HG02588 (cell line): ENCODE data around the gene DIPK1B.

Experiments used
- ATAC-seq: cut with Tn5 transposase; IDR thresholded peaks from one replicate; pipeline ENCODE4 v1.9.1; 2021; ENCODE audit warnings: mild to moderate bottlenecking, moderate library complexity; ENCODE audit not compliant: unreplicated experiment

The DIPK1B gene

GRCh38 chr9:136686534-136686793, 25.9 kb upstream of the DIPK1B start:
- ATAC-seq: no peak

DNA sequence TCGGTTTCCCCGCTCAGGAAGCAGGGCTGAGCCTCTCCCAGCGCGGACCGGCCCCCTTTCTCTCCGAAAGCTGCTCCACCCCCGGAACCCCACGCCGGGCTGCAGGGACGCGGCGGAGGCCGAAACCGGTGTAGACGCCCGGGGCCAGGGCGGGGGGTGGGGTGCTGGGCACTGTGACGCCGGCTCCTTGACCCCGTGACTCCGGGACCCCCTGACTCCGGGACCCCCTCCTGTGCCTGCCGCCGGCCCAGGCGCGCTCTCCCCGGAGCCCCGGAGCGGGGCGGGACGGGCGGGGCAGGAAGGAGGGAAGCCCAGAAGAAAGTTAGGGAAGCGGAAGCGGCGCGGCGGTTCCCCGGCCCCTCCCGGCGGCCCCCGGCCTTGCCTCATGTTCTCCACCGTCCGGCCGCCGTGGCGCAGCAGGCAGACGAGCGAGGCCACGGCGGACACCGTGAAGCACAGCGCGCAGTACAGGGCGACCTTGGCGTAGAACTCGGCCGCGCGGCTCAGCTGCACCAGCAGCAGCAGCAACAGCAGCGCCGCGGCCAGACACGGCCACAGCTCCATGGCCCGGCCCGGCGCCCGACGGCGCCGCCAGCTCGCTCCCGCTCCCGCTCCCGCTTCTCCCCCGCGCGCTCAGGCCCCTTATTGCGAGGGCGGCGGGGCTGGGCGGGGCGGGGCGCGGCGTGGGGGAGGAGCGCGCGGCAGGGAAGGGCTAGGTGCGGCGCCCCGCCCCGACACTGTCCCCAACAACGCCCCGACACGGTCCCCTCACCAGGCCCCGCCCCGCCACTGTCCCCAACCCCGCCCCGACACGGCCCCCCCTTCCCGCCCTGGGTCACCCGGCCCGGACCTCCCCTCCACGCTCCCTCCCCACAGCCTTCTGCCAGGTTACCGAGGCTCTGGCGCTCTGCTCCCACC, 25.3 kb upstream of the DIPK1B start, which contains the start of gene AGPAT2:
AGPAT2 (minus strand) TSS at position 664 of the 918 bp plus-strand sequence; CDS start at position 564, 100 bp downstream.
- ATAC-seq: peak; percentile 51

DNA sequence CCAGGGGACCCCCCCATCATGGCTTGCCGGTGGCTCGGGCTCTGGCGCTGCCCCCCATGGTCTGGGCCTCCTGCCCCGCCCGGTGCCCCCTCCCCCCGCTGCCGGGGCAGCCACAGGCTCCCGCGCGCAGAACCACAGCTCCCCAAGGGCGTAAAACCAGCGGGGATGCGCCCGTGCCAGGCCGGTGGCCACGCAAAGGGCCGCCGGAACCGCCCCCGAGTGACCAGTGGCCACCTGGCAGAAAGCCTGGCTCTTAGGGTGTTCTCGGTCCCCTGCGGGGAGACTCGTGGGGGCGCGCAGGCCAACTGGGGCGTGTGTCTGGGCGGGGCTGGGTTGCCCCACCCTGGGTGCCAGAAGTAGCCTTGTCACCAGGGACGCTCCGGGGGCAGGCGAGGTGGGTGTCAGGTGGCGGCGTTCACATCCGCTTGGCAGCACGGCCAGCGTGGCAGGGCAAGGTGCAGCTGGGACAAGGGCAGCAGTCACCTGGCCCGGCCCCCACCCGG, 24.6 kb upstream of the DIPK1B start:
- no peak for ATAC-seq

- ATAC-seq: no peak
Measured at GRCh38 chr9:136688274-136689107, 23.9 kb upstream of the DIPK1B start.

- no peak for ATAC-seq
Measured at GRCh38 chr9:136689108-136689460, 23.3 kb upstream of the DIPK1B start.

DNA sequence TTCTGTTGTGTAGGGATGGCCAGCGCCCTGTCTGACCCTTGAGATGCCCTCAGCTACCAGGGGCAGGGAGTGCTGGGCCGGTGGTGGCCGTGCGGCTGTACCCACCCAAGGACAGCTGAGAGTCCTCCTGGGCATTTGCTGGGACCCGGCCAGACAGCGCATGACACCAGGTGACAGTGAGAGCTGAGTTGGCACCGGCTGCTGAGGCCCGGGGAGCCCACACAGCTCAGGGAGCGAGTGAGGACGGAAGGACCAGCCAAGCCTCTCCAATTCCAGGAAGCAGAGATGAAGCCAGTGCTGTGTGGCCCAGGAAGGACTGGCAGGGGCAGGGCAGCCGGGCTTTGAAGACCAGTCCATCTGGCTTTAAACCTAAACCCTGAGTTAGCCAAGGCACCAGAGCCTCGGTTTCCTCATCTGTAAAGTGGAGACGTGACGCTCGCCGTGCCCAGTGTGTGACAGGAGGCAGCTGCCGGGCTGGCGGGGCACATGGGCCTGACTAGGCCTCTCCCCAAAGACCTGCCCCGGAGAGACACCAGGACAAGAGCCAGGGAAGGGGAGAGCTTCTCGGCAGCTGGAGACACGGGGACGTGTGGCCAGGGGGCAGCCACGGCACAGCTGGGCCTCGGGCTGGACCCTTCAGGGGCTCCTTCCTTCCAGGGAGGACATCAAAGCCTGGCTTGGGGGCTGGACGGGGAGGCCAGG, 22.1 kb upstream of the DIPK1B start:
- ATAC-seq: no peak

DNA sequence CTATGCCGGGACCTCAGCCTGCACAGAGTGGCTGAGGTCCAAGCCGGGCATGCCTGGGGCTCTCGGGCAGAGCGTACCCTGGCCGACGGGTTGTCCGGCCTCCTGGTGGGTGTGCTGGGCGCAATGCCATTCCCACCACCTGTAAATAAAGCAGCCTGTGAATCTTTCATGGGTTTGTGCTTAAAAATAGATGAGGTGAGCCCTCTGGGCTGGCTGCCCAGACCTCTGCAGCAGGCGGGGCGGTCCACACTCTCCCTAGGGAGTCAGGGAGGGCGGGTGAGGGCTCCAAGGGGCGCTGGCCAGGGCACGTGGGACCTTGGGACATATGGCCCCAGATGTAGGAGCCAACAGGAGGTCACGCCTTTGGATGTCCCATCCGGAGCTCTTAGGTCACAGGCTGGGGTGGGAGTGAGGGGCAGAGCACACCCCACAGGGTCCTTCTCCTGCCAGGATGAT, 21.5 kb upstream of the DIPK1B start:
- ATAC-seq: no peak

- no peak for ATAC-seq
Measured at GRCh38 chr9:136691316-136692184, 20.8 kb upstream of the DIPK1B start.

DNA sequence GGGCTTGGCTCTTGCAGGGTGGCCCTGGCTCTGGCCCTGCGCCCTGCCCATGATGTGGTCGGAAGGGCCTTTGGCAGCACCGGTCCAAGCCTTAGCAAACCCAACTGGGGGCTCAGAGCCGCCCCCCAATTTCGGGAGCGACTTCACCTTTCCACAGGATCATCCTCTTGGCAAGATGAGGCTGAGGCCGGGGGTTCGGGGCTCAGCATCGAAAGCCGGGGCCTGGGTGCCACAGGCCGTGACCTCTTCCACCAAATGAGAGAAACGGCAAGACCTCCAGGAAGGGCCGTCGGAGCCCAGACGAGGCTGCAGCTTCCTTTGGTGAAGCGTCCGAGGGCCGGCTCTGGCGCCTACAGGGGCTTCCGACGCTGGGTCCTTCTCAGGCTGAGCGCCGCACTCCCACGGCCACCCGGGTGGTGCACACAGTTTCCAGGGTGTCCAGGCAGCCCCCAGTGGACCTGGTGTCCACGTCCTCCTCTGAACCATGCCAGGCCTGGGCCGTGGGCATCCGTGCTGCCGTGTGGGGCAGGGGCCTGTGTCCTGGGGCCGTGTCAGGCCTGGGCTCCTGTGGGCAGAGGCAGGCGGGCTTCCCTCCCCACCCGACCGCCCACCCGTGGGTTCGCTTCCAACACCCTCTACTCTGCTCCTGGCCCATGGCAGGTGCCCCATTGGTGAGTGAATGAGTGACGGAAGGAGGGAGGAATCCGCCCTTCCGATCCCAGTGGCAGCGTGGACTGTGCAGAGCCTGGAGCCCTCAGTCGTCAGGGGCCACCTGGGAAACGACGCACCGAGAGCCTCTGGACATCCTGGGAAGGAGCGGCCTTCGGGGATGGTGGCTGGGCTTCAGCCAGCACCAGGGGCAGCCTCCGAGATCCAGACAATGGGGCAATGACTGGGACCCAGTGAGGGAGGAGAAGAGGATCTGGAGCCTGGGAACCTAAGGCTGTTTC, 19.9 kb upstream of the DIPK1B start:
- ATAC-seq: no peak

- no peak for ATAC-seq
Measured at GRCh38 chr9:136693135-136693489, 19.3 kb upstream of the DIPK1B start.

DNA sequence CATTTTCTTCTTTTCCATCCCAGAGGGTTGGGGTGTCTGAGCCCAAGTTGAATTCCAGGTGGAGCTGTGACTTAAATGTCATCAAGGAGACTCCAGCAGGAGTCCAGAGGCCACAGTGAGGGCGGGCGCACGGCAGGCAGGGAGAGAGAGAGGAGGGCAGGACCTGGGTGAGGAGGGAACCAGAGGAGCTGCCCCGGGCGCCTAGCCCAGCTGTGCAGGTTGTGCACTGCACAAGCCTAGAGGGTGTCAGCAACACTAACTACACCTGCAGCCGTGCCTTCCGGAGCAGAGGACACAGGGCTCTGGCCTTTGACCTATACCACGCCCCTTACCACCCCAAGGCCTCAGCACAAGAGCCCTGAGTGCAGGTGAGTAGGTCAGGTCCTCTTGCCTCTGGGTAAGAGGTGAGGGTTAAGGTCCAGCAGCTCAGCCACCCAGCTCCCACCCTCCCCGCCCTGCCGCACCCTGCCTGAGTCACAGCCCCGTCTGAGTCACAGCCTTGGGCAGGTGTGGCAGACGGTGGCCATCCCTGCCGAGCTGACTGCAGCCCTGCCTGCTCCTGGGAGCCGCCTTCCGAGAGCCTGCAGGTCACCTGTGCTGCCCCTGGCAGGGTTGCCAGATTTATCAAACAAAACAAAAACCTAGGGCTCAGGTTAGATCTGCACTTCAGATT, 18.7 kb upstream of the DIPK1B start:
- ATAC-seq: no peak

GRCh38 chr9:136694163-136694871, 18.1 kb upstream of the DIPK1B start:
- no peak for ATAC-seq

DNA sequence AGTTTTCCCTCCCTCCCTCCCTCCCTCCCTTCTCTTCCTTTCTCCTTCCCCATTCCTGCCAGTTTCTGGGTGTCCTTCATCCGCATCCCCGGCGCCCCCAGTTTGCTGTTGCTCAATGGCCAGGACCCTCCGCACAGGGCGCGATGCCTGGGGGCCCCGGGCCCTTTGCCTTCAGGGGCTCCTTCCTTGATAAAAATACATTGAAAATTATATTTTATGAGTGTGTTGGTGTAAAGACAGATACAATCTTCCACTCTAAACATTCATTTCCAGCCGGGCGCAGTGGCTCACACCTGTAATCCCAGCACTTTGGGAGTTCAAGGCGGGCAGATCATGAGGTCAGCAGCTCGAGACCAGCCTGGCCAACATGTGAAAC, 17.5 kb upstream of the DIPK1B start:
- ATAC-seq: no peak

DNA sequence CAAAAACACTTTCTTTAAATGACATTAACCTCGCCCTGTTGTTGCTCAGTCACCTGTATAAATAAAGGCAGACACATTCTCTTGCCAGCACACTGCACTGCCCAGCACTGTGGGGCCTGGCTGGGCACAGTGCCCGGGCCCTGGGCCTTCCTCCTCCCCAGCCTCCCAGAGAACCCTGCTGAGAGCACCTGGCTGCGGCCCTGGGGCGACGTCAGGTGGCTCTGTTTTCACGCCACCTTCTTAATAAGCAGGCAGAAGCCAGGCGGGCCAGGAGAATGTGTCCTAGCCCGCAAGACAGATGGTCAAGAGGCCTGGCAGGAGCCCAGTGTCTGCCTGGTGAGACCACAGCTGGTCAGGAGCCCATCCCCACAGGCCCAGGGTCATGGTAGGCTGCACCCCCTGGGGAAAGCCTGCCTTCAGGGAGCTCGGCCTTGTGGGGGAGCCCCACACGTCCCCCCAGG, 16.9 kb upstream of the DIPK1B start:
- ATAC-seq: no peak

- ATAC-seq: no peak
Measured at GRCh38 chr9:136695955-136696354, 16.4 kb upstream of the DIPK1B start.

DNA sequence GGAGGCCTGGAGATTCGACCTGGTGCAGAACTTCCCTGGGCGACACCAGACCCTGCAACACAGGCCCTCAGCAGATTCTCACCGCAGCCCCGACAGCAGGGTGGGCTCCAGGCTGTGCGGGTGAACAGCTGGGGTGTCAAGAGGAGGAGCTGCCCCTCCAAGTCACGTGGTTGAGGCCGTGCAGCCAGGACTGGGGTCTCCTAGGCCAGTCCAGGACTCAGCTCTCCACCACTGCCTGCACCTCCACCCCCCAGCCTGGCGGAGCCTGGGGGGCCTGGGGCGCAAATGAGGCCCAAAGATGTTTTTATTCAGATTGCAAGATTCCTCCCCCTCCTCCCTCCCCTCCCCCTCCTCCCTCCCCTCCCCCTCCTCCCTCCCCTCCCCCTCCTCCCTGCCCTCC, 15.9 kb upstream of the DIPK1B start:
- no peak for ATAC-seq

DNA sequence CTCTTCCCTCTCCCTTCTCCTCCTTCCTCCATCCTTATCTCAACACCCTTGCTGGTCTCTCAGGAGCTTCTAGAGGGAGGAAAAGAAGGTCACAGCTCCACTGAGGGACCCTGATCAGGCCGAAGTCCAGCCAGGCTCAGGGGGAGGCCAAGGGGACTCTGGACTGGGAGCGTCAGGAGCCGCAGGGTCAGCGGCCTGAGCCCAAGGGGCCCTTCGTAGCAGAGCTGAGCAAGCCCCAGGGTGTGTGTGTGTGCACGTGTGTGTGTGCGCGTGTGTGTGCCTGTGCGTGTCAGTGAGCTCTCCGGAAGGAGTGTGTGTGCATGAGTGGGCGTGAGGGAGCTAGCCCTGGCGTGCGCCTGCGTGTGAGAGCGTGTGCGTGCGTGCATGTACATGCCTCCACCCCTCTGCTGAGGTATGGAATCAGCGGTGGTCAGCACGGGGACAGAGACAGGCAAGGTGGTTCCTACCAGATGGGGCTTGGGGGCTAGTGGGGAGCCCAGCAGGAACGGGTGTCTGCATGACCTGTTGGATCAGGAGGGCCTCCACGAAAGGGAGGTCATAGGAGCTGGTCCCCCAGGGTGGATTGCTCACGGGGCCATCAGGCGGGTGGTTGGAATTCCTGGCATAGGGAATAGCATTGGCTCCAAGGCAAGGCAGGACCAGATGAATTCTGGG, 15.1 kb upstream of the DIPK1B start:
- no peak for ATAC-seq
